ENCODE results near the gene NRG2. TPM values are rescaled to one million over a fixed set of nuclear protein-coding genes. Genes with fewer than 3 reads are reported as not detected.

NRG2 gene
- total and polyA plus RNA-seq, 2 of the 4 experiments (the other 2 are of a cell fraction) = 0.18 TPM; not detected in 1

GRCh38 chr5:139881143-139881733 is 161.9 kb downstream of the NRG2 start:
- TF ChIP-seq, protein P1, sequence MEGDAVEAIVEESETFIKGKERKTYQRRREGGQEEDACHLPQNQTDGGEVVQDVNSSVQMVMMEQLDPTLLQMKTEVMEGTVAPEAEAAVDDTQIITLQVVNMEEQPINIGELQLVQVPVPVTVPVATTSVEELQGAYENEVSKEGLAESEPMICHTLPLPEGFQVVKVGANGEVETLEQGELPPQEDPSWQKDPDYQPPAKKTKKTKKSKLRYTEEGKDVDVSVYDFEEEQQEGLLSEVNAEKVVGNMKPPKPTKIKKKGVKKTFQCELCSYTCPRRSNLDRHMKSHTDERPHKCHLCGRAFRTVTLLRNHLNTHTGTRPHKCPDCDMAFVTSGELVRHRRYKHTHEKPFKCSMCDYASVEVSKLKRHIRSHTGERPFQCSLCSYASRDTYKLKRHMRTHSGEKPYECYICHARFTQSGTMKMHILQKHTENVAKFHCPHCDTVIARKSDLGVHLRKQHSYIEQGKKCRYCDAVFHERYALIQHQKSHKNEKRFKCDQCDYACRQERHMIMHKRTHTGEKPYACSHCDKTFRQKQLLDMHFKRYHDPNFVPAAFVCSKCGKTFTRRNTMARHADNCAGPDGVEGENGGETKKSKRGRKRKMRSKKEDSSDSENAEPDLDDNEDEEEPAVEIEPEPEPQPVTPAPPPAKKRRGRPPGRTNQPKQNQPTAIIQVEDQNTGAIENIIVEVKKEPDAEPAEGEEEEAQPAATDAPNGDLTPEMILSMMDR (conservative IDR thresholded peaks at IDR 0.05; ENCODE audit: low read depth, low read length) = no peak
- TF ChIP-seq RAD21 (IDR thresholded peaks at IDR 0.05; ENCODE audit: low read length) (no peak), NFE2L2 (IDR thresholded peaks at IDR 0.05; ENCODE audit: low read depth, low read length) (no peak), POLR2A (IDR thresholded peaks at IDR 0.05; ENCODE audit: low read depth, low read length) (no peak), RFX5 (IDR thresholded peaks at IDR 0.05; ENCODE audit: low read depth, low read length) (no peak), MXI1 (IDR thresholded peaks at IDR 0.05; ENCODE audit: borderline replicate concordance, low read depth, low read length) (no peak), MAZ (IDR thresholded peaks at IDR 0.05; ENCODE audit: borderline replicate concordance, low read depth, low read length) (no peak), CHD1 (IDR thresholded peaks at IDR 0.05; ENCODE audit: low read depth, low read length) (no peak), CEBPB (IDR thresholded peaks at IDR 0.05; ENCODE audit: low read depth, low read length) (no peak), SMC3 (IDR thresholded peaks at IDR 0.05; ENCODE audit: low read depth, low read length) (no peak)
- peaks cover 77% of the 10 kb centered on the region for H3K27me3 ChIP-seq (ENCODE audit: control insufficient read depth, insufficient read depth, low read length)
- H3K56ac ChIP-seq (ENCODE audit: extremely low read depth, insufficient read depth, low read length) = no peak overlapping the region
- H4K8ac ChIP-seq (ENCODE audit: low read depth in 2 of 2, low read length in 2 of 2) = no peak overlapping the region
- no peak overlapping the region for H3K18ac ChIP-seq (ENCODE audit: low read depth, low read length)
- ATAC-seq (ENCODE audit: low read depth) (no peak), DNase-seq (no peak)
- no peaks in the 10 kb centered on the region for H3K79me1 ChIP-seq (ENCODE audit: low read depth in 1 of 2, low read length in 2 of 2)
- peaks cover 7% of the 10 kb centered on the region; the same call in 1 of the 2 replicates for H3K4me1 ChIP-seq (ENCODE audit: control insufficient read depth, insufficient read depth, low read length)
- H3K14ac ChIP-seq (replicated peaks; ENCODE audit: low read depth, low read length) = no peak overlapping the region
- H2BK5ac ChIP-seq (ENCODE audit: low read depth, low read length, poor library complexity, severe bottlenecking) = no peak overlapping the region
- no peaks in the 10 kb centered on the region for H3K9me1 ChIP-seq (ENCODE audit: insufficient read depth, low read length)
- no peak overlapping the region for H2AFZ ChIP-seq (replicated peaks; ENCODE audit: low read length, poor library complexity)
- no peak overlapping the region for H2AK5ac ChIP-seq (ENCODE audit: low read depth, low read length)
- H2AK9ac ChIP-seq (replicated peaks; ENCODE audit: low read depth, low read length, poor library complexity) = no peak overlapping the region
- no peak overlapping the region for H2BK20ac ChIP-seq (ENCODE audit: low read depth, low read length)
- H3K4me2 ChIP-seq (ENCODE audit: low read depth, low read length) = no peak overlapping the region
- H3K36me3 ChIP-seq (ENCODE audit: control insufficient read depth, insufficient read depth, low read length) = no peaks in the 10 kb centered on the region
- H3K9me3 ChIP-seq (ENCODE audit: control insufficient read depth, insufficient read depth, low read length) = no peaks in the 10 kb centered on the region
- no peak overlapping the region for H3K23ac ChIP-seq (ENCODE audit: low read depth, low read length)
- ChIA-PET POLR2A (ENCODE audit: unreplicated experiment) (interaction anchor here (0.6 kb wide), 1 partner anchor 267 kb away, joined by 10 read pairs; no protein-coding TSS in a partner anchor), CTCF (interaction anchor here (0.6 kb wide), 1 partner anchor 88 kb away, joined by 3 read pairs; no protein-coding TSS in a partner anchor)
- H4K91ac ChIP-seq (ENCODE audit: insufficient read depth, low read depth, low read length) = no peak overlapping the region
- in situ Hi-C loops (cut with MboI; ENCODE audit: low sequenced_read_pairs) = no loop called here
- no peak overlapping the region for H3K4me3 ChIP-seq (ENCODE audit: insufficient read depth, low read depth, low read length)
- dilution Hi-C loops (cut with HindIII; ENCODE audit: low sequenced_read_pairs, unreplicated experiment) = no loop called here
- no TSS peak for BruUV-seq (replicated peaks)
- H4K20me1 ChIP-seq (ENCODE audit: insufficient read depth, low read length) = no peaks in the 10 kb centered on the region; the same call in 1 of the 2 replicates
- no peak overlapping the region for H3K9ac ChIP-seq (ENCODE audit: low read depth, low read length)
- H2BK15ac ChIP-seq (ENCODE audit: low read depth, low read length) = no peak overlapping the region
- intact Hi-C loops (cut with micrococcal nuclease) = no loop called here
- no peak overlapping the region for H4K5ac ChIP-seq (ENCODE audit: low read depth, low read length)
- H3K4ac ChIP-seq (ENCODE audit: low read depth, low read length) = no peak overlapping the region
- no peak overlapping the region for H3K27ac ChIP-seq (ENCODE audit: insufficient read depth, low read length)
- H2BK120ac ChIP-seq (ENCODE audit: low read depth, low read length) = no peak overlapping the region
- WGBS, 2 experiments (ENCODE audit: extremely low coverage in 2 of 2, insufficient read length in 1 of 2) = 76% methylated on average over 4 of the region's 5 CpGs; no CpG with 5 or more reads in 1 of the 2 experiments

All from IMR-90 (cell line).